NCI-H2107 treated with DMSO at 0.1 percent for 48 hours (cell line): Measurements from ENCODE around the gene GNAQ.
"Not testable (repeated sequence)": the region's sequence is repeated elsewhere in the genome, so short reads cannot be mapped to it uniquely, and the experiment has no call there.

ENCODE experiments used
- DNase-seq: peaks from one replicate; lab custom pipeline; 2025; ENCODE audit not compliant: unreplicated experiment; lab: John Stamatoyannopoulos, UW

Gene GNAQ

DNA sequence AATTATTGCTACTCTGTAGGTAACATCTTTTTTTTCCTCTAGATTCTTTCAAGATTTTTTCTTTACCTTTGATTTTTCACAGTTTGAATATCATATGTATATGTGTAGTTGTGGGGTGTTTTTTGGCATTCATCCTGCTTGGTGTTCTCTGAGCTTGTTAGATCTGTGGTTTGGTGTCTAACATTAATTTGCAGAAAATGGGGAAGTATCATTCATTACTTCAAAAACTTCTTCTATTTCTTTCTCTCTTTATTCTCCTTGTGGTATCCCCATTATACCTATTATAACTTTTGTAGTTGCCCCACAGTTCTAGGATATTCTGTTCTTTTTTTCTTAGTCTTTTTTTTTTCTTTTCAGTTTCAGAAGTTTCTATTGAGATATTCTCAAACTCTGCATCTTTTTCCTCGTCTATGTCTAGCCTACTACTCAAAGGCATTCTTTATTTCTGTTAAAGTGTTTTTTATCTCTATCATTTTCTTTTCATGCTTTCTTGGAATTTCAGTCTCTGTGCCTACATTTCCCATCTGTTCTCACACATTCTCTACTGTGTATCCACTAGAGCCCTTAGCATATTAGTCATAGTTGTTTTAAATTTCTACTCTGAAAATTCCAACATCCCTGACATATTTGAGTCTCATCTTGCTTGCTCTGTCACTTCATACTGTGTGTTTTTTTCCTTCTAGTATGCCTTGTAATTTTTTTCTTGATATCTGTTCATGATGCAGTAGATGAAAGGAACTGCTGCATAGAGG is 323.4 kb downstream of the GNAQ start:
- DNase-seq = no peak

DNA sequence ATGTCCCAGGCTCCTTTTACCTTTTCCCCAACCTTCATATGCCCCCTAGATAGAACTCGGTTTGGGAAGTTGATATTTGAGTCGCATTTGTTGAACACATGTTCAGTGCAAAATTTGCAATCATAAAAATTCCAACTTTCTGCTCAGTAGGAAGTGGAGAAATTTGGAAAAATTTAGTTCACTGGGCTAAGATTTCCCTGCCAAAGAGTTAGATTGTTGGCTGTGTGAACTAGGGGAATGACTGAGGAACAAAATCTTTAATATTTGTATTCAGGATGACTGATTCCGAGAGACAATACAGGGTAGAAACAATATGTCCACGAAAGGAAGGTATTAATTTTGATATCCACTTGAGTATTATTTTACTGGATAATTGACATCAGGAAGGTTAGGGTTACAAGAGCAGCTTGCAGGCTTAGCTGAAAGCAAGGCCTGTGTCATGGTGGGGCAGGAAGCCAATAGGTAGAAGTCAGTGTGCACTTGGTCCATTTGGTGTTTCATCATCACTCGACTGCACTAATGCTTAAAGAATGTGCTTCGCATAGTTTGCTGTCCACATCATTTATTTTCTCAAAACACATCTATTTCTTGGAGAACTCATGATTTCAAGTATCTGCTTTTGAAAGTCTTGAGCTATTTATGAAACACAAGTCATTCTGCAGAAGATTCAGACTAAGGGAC is 324.1 kb downstream of the GNAQ start:
- DNase-seq = no peak

DNA sequence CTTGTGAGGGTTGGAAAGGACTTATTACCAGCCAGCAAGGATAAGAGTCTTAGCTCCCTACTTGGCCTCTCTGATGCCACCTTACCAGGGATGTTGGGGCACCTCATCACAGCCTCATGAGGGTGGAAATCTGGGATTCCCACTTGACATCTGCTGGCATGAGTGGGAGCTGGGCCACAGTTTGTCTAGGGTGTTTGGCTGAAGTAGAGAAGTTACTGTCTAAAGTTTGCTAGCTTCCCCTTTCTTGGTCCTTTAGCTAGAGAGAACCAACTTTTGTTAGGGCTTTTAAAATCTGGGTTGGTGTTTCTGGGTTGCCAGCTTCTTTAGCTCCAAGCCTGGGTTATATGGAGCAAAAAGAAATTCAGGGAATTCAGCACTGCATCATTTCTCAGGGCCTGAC is 326.0 kb downstream of the GNAQ start:
- DNase-seq = no peak

DNA sequence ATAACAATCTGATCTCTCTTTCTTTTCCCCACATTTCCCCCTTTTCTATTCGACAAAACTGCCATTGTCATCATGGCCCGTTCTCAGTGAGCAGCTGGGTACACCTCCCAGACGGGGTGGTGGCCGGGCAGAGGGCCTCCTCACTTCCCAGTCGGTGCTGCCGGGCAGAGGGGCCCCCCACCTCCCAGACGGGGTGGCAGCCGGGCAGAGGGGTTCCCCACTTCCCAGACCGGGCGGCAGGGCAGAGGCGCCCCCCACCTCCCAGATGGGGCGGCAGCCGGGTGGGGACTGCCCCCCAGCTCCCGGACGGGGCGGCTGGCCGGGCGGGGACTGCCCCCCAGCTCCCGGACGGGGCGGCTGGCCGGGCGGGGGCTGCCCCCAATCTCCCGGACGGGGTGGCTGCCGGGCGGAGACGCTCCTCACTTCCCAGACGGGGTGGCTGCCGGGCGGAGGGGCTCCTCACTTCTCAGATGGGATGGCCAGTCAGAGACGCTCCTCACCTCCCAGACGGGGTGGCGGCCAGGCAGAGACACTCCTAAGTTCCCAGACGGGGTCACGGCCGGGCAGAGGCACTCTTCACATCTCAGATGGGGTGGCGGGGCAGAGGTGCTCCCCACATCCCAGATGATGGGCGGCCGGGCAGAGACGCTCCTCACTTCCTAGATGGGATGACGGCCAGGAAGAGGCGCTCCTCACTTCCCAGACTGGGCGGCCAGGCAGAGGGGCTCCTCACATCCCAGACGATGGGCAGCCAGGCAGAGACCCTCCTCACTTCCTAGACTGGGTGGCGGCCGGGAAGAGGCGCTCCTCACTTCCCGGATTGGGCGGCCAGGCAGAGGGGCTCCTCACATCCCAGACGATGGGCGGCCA is 328.9 kb downstream of the GNAQ start:
- DNase-seq = not testable (repeated sequence)

DNA sequence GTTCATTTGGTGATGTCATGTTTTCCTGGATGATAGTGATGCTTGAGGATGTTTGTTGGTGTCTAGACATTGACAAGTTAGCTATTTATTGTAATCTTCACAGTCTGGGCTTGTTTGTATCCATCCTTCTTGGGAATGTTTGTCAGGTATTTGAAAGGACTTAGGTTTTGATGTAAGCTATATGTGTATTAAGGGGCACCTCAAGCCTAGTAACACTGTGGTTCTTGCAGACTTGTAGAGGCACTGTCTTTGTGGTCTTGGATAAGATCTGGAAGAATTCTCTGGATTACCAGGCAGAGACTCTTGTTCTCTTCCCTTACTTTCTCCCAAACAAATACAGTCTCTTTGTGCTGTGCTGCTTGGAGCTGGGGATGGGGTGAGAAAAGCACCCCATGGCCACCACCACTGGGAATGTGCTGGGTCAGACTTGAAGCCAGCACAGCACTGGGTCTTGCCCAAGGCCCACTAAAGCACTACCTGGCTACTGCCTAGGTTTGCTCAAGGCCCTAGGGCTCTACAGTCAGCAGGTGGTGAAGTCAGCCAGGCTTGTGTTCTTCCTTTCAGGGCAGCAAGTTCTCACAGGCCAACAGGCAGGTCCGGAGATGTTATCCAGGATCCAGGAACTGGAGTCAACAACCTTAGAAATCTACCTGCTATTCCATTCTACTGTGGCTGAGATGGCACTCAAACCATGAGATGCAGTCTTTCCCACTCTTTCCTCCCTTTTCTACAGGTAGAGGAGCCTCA is 334.2 kb downstream of the GNAQ start:
- DNase-seq = no peak

DNA sequence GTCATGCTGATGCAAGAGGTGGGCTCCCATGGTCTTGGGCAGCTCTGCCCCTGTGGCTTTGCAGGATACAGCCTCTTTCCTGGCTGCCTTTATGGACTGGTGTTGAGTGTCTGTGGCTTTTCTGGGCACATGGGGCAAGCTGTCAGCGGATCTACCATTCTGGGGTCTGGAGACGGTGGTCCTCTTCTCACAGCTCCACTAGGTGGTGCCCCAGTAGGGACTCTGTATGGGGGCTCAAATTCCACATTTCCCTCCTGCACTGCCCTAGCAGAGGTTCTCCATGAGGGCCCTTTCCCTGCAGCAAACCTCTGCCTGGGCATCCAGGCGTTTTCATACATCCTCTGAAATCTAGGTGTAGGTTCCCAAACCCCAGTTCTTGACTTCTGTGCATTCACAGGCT is 340.9 kb downstream of the GNAQ start:
- not testable (repeated sequence) for DNase-seq

DNA sequence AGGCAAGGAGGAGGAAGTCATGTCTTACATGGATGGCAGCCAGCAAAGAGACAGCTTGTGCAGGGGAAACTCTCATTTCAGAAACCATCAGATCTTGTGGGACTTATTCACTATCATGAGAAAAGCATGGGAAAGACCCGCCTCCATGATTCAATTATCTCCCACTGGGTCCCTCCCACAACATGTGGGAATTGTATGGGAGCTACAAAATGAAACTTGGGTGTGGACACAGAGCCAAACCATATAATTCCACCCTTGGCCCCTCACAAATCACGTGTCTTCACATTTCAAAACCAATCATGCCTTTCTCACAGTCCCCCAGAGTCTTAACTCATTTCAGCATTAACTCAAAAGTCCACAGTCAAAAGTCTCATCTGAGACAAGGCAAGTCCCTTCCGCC is 341.5 kb downstream of the GNAQ start:
- DNase-seq = not testable (repeated sequence)

DNA sequence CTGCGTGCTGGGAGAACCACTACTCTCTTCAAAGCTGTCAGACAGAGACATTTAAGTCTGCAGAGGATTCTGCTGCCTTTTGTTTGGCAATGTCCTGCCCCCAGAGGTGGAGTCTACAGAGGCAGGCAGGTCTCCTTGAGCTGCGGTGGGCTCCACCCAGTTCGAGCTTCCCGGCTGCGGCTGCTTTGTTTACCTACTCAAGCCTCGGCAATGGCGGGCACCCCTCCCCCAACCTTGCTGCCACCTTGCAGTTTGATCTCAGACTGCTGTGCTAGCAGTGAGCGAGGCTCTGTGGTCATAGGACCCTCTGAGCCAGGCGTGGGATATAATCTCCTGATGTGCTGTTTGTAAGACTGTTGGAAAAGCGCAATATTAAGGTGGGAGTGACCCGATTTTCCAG is 343.9 kb downstream of the GNAQ start:
- DNase-seq = not testable (repeated sequence)

DNA sequence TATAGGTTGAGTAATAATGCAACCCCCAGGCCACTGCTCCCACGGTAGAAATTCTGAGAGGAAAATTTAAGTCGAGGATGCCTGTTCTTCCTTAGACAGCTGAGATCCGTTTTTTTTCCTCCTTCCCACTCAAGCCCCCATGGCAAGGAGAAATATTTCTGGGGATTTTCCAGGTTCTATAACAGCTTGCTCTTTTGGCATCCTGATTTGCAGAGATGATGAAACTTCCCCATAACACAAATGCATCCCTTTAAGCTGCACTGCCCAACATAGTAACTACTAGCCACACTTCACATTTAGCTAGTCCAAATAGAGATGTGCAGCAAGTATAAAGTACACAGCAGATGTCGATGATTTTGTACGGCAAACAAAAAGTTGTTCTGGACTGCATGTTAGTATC is 351.0 kb downstream of the GNAQ start:
- no peak for DNase-seq

DNA sequence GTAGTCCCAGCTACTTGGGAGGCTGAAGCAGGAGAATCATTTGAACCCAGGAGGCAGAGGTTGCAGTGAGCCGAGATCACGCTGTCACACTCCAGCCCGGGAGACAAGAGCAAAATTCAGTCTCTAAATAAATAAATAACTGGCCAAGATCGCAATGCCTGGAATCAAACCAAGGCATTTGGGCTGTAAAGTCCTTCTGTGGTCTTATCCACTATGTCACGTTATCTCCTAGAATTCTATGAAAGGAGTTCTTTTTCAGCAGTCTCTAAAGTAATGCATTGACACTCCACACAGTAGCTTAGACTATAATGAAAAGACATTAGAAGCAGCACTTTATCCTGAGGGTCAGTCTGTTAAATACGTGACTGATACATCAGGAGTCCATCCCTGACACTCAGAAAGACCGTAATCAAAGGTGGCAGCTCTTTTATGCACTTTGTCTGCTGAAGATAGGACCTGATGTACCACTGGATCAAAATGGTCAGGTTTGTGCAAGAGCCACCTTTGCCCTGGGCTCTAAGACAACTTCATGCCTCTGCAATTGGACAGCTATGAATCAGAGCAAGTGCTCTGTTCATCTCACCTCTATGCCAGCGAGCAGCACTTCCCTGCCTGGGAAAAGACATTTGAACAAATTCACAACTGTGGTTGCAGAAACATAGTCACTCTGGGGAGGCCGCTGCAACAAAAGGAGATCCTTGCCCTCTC is 351.8 kb downstream of the GNAQ start:
- no peak for DNase-seq

DNA sequence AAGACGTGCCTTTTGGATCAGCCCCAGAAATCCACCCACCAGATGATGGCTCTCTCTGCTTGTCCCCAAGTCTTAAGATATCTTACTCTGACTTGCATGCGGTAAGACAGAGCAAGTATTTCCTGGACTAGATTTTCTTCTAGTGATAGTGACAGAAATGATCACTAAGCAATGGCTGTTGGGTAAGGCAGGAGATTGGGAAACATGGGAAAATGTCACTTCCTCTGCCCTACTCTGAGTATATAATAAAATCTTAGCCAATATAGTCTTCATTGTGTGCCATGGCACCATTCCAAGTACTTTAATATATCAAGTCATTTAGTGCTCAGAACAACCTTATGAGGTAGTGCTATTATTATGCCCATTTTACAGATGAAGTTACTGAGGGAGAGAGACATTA is 352.5 kb downstream of the GNAQ start:
- DNase-seq = no peak

DNA sequence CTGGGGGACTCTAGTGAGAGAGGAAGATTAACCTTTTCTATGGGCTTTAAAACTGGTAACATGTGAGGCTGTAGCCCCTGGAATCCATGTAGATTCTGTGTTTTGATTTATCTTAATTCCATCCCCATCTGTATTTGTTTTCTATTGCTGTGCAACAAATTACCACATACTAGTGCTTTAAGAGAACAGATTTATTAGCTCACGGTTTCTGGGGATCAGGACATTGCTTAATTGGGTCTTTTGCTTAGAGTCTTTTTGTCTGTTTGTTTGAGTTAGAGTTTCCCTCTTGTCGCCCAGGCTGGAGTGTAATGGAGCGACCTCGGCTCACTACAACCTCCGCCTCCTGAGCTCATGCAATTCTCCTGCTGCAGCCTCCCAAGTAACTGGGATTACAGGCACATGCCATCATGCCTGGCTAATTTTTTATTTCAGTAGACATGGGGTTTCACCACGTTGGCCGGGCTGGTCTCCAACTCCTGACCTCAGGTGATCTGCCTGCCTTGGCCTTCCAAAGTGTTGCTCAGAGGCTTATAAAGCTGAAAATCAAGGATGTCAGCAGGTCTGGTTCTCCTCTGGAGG is 353.6 kb downstream of the GNAQ start:
- DNase-seq = no peak

DNA sequence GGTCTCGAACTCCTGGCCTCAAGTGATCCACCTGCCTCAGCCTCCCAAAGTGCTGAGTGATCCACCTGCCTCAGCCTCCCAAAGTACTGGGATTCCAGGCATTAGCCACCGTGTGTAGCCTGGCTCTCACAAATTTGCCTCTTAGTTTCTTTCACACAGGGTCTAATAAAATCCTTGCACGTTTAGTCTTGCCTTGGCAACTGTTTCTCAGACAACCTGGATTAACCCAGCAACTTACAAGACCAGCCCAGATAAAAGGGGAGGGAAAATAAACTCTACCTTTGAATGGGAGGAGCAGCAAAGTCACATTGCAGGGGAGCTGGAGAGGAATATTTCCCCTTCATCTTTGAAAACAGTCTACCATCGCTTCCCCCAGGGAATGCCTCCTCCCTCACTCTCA is 354.2 kb downstream of the GNAQ start:
- no peak for DNase-seq

DNA sequence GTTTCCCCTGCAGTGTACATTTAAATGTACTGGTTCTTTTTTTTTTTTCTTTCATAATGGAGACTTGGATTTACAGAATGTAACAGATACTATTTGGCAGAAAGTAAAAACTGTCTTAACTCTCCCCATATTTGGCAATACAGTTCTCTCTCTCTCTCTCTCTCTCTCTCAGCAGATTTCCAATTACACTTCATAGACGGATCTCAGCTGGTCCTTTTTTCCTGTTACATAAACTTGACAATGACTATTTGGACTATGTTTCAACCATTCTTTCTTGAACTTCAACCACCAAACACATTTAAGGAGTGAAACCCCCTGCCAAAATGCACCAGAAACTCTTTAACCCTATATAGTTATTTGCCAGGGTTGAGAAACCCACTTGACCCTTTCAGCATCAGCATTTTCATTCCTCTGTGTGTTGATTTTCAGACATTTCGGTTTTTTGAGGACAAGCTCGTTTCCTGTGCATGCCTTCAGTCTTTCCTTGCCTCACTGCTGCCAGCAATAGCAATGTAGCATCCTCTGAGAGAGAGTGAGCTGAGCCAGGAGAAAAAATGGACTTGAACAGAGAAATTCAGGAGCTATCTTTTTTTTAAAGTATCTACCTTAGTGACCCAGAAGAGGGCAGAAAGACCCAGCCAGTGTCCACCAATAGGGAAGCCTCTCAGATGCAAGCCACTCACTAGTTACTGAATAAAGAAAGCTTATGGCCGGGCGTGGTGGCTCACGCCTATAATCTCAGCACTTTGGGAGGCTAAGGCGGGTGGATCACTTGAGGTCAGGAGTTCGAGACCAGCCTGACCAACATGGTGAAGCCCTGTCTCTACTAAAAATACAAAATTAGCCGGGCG is 357.4 kb downstream of the GNAQ start:
- DNase-seq = no peak

DNA sequence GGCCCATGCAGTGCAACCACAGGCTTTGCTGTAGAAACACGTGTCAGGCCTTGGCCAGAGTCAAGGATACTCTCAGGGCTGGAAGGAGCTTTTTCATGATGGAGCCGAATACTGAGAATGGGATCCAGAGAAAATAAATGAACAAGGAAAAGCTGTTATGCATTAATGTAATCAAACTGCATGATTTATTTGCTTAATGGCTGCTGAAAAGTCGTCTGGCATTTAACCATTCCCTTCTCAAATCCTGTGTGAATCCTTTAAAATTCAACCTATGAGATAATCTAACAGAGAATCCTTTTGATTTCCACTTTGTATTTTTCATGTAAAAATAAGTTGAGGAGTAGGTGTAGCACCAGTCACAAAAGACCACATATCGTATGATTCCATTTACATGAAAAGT is 359.4 kb downstream of the GNAQ start:
- DNase-seq = no peak

DNA sequence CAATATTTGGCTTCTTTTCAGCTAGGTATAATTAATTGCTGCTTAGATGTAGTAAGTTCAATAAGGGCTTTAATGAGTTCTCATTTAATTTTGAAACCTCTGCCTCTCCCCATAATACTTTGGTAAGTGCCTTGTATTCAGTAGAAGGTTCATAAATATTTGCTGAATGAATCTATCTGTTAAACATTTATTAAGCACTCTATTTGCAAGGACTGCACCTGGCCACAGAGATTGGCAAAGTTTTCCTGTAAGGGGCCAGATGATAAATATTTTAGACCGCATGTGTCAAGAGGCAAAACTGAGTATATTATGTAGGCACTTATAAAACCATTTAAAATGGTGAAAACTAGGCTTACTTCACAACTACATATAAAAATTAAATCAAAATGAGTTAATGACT is 364.5 kb downstream of the GNAQ start:
- no peak for DNase-seq
